Keratinocyte (primary cell): ENCODE results near the gene IFNGR1. TPM values are rescaled to one million over a fixed set of nuclear protein-coding genes. Genes with fewer than 3 reads are reported as not detected.
A peak's percentile ranks its signal among the peaks of the same experiment; 100 is the strongest.

Experiments used
- DNase-seq: peaks from one replicate; pipeline ENCODE4 v3.0.0-alpha.2; 2011; ENCODE audit warnings: low read depth, missing footprints, low spot score
- FAIRE-seq: peaks from 2 replicates; lab custom pipeline; 2011; peaks lifted over from hg19 to GRCh38; lab: Jason Lieb, UNC
- H2AFZ ChIP-seq: 2 replicates; pipeline ENCODE4 v1.6.0; 2012; ENCODE audit warnings: low read length, control low read depth, inconsistent platforms; ENCODE audit not compliant: control insufficient read depth
- H3K27ac ChIP-seq: 2 replicates; pipeline ENCODE4 v1.5.1; 2011; ENCODE audit warnings: low read length; ENCODE audit not compliant: control insufficient read depth, insufficient read depth
- H3K27me3 ChIP-seq: 3 replicates; pipeline ENCODE4 v1.6.0; 2011; ENCODE audit warnings: low read length; ENCODE audit not compliant: control insufficient read depth, insufficient read depth; ENCODE audit errors: extremely low read depth
- H3K36me3 ChIP-seq, 2 experiments: 2 replicates in 1 of 2; 3 replicates in 1 of 2; pipeline ENCODE4 v1.5.1; 2011; ENCODE audit warnings: low read length in 2 of 2, mild to moderate bottlenecking in 1 of 2; ENCODE audit not compliant: control insufficient read depth in 2 of 2, insufficient read depth in 2 of 2; ENCODE audit errors: extremely low read depth in 1 of 2
- H3K4me1 ChIP-seq: 3 replicates; pipeline ENCODE4 v1.5.1; 2011; ENCODE audit warnings: low read length; ENCODE audit not compliant: control insufficient read depth, insufficient read depth; ENCODE audit errors: extremely low read depth
- H3K4me2 ChIP-seq: 3 replicates; pipeline ENCODE4 v1.6.0; 2011; ENCODE audit warnings: low read depth, low read length; ENCODE audit not compliant: control insufficient read depth, insufficient read depth; ENCODE audit errors: extremely low read depth
- H3K4me3 ChIP-seq, 3 experiments: fragments of 200-600 bp in 1 of 3; sonication (generic) in 1 of 3; 2 replicates in 2 of 3; 3 replicates in 1 of 3; pipeline ENCODE4 v1.5.1; 2011 to 2016; ENCODE audit warnings: low read length in 3 of 3, mild to moderate bottlenecking in 3 of 3, control low read depth in 2 of 3, inconsistent platforms in 1 of 3, low read depth in 1 of 3, mixed read lengths in 1 of 3, mixed run types in 1 of 3, moderate library complexity in 1 of 3; ENCODE audit not compliant: control insufficient read depth in 2 of 3, insufficient read depth in 2 of 3; ENCODE audit errors: extremely low read depth in 1 of 3
- H3K79me2 ChIP-seq: 2 replicates; pipeline ENCODE4 v1.6.0; 2012; ENCODE audit warnings: low read length; ENCODE audit not compliant: control insufficient read depth, insufficient read depth
- H3K9ac ChIP-seq: 3 replicates; pipeline ENCODE4 v1.6.0; 2011; ENCODE audit warnings: low read length; ENCODE audit not compliant: control insufficient read depth, insufficient read depth; ENCODE audit errors: extremely low read depth
- H3K9me1 ChIP-seq: 3 replicates; pipeline ENCODE4 v1.6.0; 2011; ENCODE audit warnings: low read length; ENCODE audit not compliant: control insufficient read depth, insufficient read depth; ENCODE audit errors: extremely low read depth
- H3K9me3 ChIP-seq: 2 replicates; pipeline ENCODE4 v1.5.1; 2012; ENCODE audit warnings: low read depth, low read length; ENCODE audit not compliant: control insufficient read depth
- H4K20me1 ChIP-seq: 3 replicates; pipeline ENCODE4 v1.6.0; 2011; ENCODE audit warnings: low read length; ENCODE audit not compliant: control insufficient read depth, insufficient read depth; ENCODE audit errors: extremely low read depth
- EZH2 ChIP-seq: IDR thresholded peaks from one replicate; pipeline ENCODE4 v1.6.1; 2012; ENCODE audit warnings: inconsistent platforms, mild to moderate bottlenecking, low read length, moderate library complexity
- dilution Hi-C: fragments of 300-500 bp; cut with MboI; formaldehyde crosslinking; loops from one replicate; pipeline ENCODE4 v1.7.0; 2020; ENCODE audit warnings: low sequenced_read_pairs; ENCODE audit not compliant: extremely low pct_ligation_motif_present
- polyA plus RNA-seq, 5 experiments: library from polyadenylated mRNA; depleted of rRNA in 3 of 5; stranded (reverse) in 3 of 5; stranded (forward) in 1 of 5; unstranded in 1 of 5; fragments of >200 nt; gene quantifications; 1 replicate in 1 of 5; 2 replicates in 3 of 5; 3 replicates in 1 of 5; pipeline versions ENCODE4 v1.2.1 to v1.2.3, GENCODE V29; 2011 to 2012; ENCODE audit warnings: missing spikeins in 2 of 5, low read depth in 1 of 5, low replicate concordance in 1 of 5
- TF ChIP-seq, protein P1 (sequence below), 3 experiments: IDR thresholded peaks in 1 of 3; conservative IDR thresholded peaks in 1 of 3; optimal IDR thresholded peaks in 1 of 3; 2 replicates in 2 of 3; 3 replicates in 1 of 3; pipeline versions ENCODE3 to v1.5.1; 2011; ENCODE audit warnings: low read length in 3 of 3, mild to moderate bottlenecking in 3 of 3, moderate library complexity in 2 of 3, control low read depth in 1 of 3, inconsistent platforms in 1 of 3; ENCODE audit not compliant: insufficient read depth in 2 of 3; ENCODE audit errors: extremely low read depth in 1 of 3

Gene IFNGR1
- polyA plus RNA-seq, 1 donor (not counting 4 experiments of a cell fraction or from before 2014, with no cell fraction given): 109 TPM

DNA sequence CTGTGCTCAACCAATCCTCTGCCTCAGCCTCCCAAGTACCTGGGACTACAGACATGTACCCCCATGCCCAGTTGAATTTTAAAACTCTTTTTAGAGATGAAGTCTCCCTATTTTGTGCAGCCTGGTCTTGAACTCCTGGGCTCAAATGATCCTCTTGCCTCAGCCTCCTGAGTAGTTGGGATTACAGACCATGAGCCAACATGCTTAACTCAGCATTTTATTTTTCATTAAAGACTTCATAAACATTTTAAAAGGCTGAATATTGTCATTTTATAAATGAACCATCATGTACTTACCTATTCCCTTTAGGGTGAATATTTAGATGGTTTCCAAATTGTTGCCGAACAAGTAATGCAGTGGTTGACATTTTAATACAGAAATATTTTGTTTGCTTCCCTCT is 16.5 kb upstream of the IFNGR1 start:
- Histone ChIP-seq H3K27me3 (no peaks in the 10 kb centered on the region), H3K36me3 (no peaks in the 10 kb centered on the region), H3K4me2 (no peak overlapping the region), H3K9ac (no peak overlapping the region), H3K9me3 (no peaks in the 10 kb centered on the region), H3K79me2 (no peaks in the 10 kb centered on the region), H3K27ac (no peak overlapping the region), H3K4me3 (no peak overlapping the region), H4K20me1 (no peaks in the 10 kb centered on the region), H2AFZ (no peak overlapping the region), H3K4me1 (peaks cover 49% of the 10 kb centered on the region), H3K9me1 (no peaks in the 10 kb centered on the region)
- FAIRE-seq (no peak), DNase-seq (no peak)
- dilution Hi-C loops: no loop called here
- no peak for TF ChIP-seq EZH2
- TF ChIP-seq, protein P1, sequence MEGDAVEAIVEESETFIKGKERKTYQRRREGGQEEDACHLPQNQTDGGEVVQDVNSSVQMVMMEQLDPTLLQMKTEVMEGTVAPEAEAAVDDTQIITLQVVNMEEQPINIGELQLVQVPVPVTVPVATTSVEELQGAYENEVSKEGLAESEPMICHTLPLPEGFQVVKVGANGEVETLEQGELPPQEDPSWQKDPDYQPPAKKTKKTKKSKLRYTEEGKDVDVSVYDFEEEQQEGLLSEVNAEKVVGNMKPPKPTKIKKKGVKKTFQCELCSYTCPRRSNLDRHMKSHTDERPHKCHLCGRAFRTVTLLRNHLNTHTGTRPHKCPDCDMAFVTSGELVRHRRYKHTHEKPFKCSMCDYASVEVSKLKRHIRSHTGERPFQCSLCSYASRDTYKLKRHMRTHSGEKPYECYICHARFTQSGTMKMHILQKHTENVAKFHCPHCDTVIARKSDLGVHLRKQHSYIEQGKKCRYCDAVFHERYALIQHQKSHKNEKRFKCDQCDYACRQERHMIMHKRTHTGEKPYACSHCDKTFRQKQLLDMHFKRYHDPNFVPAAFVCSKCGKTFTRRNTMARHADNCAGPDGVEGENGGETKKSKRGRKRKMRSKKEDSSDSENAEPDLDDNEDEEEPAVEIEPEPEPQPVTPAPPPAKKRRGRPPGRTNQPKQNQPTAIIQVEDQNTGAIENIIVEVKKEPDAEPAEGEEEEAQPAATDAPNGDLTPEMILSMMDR (optimal IDR thresholded peaks at IDR 0.05 in 1 of 3, IDR thresholded peaks at IDR 0.05 in 1 of 3, conservative IDR thresholded peaks at IDR 0.05 in 1 of 3; ENCODE audit: extremely low read depth in 1 of 3, insufficient read depth in 2 of 3, low read length in 3 of 3): no peak

DNA sequence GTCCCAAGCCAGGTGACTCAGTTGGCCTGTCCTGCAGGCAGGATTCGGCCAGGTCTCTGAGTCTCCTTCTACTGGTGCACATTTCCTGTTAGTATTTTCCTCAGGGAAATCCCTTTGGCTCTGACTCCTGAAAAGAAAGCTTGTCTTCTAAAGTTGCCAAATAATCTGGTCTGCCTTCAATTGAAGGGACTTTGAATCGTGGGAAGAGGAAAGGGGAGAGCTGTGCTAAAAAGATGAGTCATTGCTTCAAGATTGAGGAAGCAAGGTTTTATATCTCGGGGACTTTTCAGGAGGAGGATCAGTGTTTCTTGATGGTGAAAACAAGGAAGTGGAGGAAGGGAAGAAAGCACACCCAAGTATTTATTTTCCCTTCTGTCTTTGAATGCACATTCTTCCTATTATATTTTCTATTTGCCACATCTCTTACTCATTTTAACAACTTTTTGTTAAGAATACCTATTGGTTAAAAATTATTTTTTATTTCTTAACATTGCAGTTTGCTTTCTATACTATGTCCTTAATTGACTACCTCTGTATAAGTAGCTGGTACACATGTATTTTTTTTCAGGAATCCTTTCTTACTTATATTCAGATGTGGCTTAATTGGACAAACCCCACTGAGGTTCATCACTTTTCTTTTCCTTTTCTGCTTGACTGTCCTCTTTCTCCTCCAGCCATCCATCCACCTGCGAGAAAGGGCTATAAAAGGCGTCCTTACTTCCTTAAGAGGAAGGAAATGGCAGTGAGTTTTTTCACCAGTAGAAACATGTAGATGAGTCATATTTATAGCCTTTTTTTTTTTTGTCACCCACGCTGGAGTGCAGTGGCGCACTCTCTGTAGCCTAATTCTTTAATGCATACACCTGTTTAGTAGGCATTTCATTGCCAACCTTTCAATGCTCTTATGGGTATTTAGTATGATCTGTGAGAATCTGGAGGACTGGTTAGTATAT is 15.0 kb upstream of the IFNGR1 start:
- Histone ChIP-seq H3K79me2 (no peaks in the 10 kb centered on the region), H3K4me3 (no peak overlapping the region), H3K9me3 (no peaks in the 10 kb centered on the region), H3K36me3 (no peaks in the 10 kb centered on the region), H3K9ac (no peak overlapping the region), H3K4me1 (peaks cover 41% of the 10 kb centered on the region), H3K27ac (peak overlapping the region; percentile 68), H4K20me1 (no peaks in the 10 kb centered on the region), H3K4me2 (peak overlapping the region; percentile 66), H3K9me1 (no peaks in the 10 kb centered on the region), H3K27me3 (no peaks in the 10 kb centered on the region), H2AFZ (peak overlapping the region; percentile 77)
- dilution Hi-C loops: no loop called here
- DNase-seq: no peak
- FAIRE-seq: peak; percentile 61
- TF ChIP-seq, protein P1 (optimal IDR thresholded peaks at IDR 0.05 in 1 of 3, IDR thresholded peaks at IDR 0.05 in 1 of 3, conservative IDR thresholded peaks at IDR 0.05 in 1 of 3; ENCODE audit: extremely low read depth in 1 of 3, insufficient read depth in 2 of 3, low read length in 3 of 3): no peak
- no peak for TF ChIP-seq EZH2
